Mucosa of descending colon (tissue), 3 donors: Measurements from ENCODE around the gene UNCX. TPM values are rescaled to one million over a fixed set of nuclear protein-coding genes. Genes with fewer than 3 reads are reported as not detected.

Experiments
- ATAC-seq: fragments of 200-7000 bp; cut with Tn5 transposase; one replicate; pipeline ENCODE4 v1.9.1; 2020; ENCODE audit warnings: mild to moderate bottlenecking, moderate library complexity
- DNase-seq, 3 donors: peaks; one replicate each; pipeline ENCODE4 v3.0.0-alpha.2; 2020
- H3K36me3 ChIP-seq: fragments of 200-600 bp; one replicate; pipeline ENCODE4 v1.8.0; 2021; ENCODE audit warnings: low read depth, mild to moderate bottlenecking
- H3K4me1 ChIP-seq: fragments of 200-600 bp; one replicate; pipeline ENCODE4 v1.8.0; 2021; ENCODE audit warnings: low read depth, mild to moderate bottlenecking
- H3K4me3 ChIP-seq: fragments of 200-600 bp; one replicate; pipeline ENCODE4 v1.8.0; 2021; ENCODE audit warnings: mild to moderate bottlenecking
- H3K9me3 ChIP-seq: fragments of 200-600 bp; one replicate; pipeline ENCODE4 v1.8.0; 2021; ENCODE audit warnings: mild to moderate bottlenecking
- intact Hi-C, 2 donors: fragments of 100-400 bp; cut with DNase I in 1 of 2; cut with micrococcal nuclease in 1 of 2; formaldehyde crosslinking; loops; one replicate each; pipeline versions ENCODE4 v1.11.0 to v1.11.1; 2022; cut with DNase I, micrococcal nuclease
- total RNA-seq, 3 donors: library from RNA; stranded (reverse); fragmentation: NEBNext Ultra II Directional in 2 of 3; extraction: Animal tissue kit (Norgen Biotek cat#: 25700) in 2 of 3; gene quantifications; one replicate each; pipeline versions ENCODE4 v1.2.1 to v1.2.4, GENCODE V29; 2021 to 2023
- TF ChIP-seq, protein P1 (sequence below): fragments of 200-600 bp; IDR thresholded peaks from one replicate; pipeline ENCODE4 v1.8.0; 2022; ENCODE audit warnings: antibody characterized with exemption, mild to moderate bottlenecking
- donor health status: DM: no; HTN: no; CAD: no; lungs with moderate emphysema.
- donor health status: DM: no; HTN: no; CAD: no.
- donor health status: DM: no; HTN: yes; CAD: no.

UNCX gene
- total RNA-seq, 3 donors from 2014 or later: not detected

DNA sequence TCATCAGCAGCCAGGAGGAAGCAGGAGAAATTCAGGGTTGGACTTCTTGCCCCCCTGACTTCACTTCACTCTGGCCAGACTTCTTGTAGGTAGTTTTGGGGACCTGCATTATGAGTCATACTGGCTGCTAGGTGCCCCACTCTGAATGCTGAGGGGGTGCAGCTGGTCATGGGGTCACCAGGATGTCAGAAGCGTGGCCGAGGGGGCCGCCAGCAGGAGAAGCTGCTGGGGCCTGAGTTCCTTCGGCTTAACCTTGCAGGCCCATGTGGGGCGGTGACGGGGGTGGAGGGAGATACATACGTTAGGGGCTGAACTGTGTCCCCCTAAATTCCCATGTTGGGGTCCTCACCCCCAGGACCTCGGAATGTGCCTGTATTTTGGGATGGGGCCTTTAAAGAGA lies 18.2 kb downstream of the UNCX start:
- Histone ChIP-seq H3K9me3 (no peaks in the 10 kb centered on the region), H3K36me3 (no peaks in the 10 kb centered on the region), H3K4me3 (no peak overlapping the region), H3K4me1 (no peaks in the 10 kb centered on the region)
- TF ChIP-seq, protein P1, sequence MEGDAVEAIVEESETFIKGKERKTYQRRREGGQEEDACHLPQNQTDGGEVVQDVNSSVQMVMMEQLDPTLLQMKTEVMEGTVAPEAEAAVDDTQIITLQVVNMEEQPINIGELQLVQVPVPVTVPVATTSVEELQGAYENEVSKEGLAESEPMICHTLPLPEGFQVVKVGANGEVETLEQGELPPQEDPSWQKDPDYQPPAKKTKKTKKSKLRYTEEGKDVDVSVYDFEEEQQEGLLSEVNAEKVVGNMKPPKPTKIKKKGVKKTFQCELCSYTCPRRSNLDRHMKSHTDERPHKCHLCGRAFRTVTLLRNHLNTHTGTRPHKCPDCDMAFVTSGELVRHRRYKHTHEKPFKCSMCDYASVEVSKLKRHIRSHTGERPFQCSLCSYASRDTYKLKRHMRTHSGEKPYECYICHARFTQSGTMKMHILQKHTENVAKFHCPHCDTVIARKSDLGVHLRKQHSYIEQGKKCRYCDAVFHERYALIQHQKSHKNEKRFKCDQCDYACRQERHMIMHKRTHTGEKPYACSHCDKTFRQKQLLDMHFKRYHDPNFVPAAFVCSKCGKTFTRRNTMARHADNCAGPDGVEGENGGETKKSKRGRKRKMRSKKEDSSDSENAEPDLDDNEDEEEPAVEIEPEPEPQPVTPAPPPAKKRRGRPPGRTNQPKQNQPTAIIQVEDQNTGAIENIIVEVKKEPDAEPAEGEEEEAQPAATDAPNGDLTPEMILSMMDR: no peak
- ATAC-seq (no peak), DNase-seq (peak in 1 of 3 donors; percentile 19)
- intact Hi-C loops: no loop called here

DNA sequence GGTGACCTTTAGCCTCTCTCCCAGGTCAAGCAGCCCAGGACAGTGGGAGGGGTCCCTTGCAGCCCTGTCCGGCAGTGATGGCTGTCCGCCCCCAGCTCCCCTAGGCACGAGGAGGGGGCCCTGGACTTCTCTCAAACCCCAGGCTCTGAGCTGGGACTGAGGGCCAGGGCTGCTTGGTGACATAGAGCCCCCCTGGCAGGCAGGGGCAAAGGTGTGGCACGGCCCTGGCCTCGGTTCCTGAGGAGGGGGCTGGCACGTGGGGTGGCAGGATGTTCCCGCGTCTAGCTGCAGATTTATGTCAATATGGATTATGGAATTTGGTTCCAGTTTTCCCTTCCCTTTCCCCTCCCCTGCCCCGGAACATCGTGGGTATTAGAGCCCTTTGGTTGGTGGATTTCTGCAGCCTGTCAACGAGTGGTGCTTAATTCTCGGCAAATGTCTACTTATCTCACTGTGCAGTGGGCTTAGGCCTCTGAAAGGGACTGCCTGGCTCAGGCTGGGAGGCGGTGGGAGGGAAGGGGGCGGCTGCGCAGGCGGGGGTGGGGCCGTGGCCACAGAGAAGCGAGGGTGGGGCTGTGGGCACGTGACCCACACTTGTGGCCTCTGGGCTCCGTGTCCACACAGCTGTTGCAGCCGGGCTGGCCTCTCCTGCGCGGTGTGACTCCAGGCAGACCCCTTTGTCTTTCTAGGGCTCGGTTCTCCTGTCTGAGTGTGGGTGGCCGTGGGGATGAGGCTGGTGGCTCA lies 19.3 kb downstream of the UNCX start:
- TF ChIP-seq, protein P1: no peak
- DNase-seq (peak in 1 of 3 donors; percentile 44), ATAC-seq (peak; percentile 39)
- Histone ChIP-seq H3K9me3 (no peaks in the 10 kb centered on the region), H3K4me1 (no peaks in the 10 kb centered on the region), H3K36me3 (no peaks in the 10 kb centered on the region), H3K4me3 (no peak overlapping the region)
- intact Hi-C loops: no loop called here

DNA sequence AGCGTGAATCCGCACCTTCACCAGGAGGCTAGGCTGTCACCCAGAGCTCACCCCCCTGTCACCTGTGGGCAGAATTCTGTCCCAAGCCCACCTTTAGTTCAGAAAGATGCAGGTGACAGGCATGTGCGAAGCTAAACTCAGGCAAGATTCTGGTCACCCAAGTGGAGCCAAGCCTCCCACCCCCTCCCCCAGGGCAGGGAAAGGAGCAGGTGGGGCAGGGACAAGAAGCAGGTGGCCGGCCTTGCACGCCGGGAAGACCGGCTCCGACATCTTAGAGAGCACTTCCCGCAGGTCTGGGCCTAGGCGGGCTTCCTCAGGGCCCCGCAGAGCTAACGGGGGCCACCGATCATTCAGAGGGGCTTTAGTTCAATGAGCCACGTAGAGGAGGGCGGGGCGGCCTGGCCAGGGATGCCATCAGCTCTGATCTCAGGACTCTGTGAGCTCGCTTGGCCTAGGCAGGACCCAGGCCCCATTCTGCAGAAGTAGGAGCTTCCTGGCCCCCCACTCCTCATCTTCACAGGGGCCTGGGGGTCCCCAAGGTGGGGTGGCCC lies 19.9 kb downstream of the UNCX start:
- intact Hi-C loops: no loop called here
- Histone ChIP-seq H3K4me1 (no peaks in the 10 kb centered on the region), H3K36me3 (no peaks in the 10 kb centered on the region), H3K4me3 (no peak overlapping the region), H3K9me3 (no peaks in the 10 kb centered on the region)
- ATAC-seq (no peak), DNase-seq (peak in 1 of 3 donors; percentile 11)
- TF ChIP-seq, protein P1: no peak

DNA sequence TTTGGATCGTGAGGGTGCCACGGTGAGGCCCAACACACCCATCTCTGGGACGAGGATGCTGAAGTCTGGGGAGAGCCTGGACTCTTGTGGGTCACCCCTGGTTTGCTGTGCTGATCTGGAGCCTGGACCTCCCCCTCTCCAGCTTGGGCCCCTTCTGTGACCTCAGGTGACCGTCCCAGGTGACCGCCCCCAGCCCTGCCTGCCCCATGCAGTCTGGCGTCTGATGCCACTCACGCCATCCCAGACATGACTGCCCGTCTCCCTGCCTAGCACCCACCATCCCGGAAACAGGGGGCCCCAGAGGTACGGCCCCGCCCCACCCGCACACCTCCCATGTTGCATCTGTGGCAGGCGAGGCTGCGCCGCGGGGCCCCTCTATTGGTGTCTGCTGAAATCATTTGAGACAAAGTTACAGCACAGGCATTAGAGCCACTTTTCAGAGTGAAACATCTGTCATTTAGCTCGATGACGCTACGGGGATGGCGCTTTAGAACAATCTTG lies 21.1 kb downstream of the UNCX start:
- Histone ChIP-seq H3K36me3 (no peaks in the 10 kb centered on the region), H3K4me1 (no peaks in the 10 kb centered on the region), H3K9me3 (no peaks in the 10 kb centered on the region), H3K4me3 (no peak overlapping the region)
- ATAC-seq (no peak), DNase-seq (peak in 1 of 3 donors; percentile 42)
- TF ChIP-seq, protein P1: no peak
- intact Hi-C loops: no loop called here

DNA sequence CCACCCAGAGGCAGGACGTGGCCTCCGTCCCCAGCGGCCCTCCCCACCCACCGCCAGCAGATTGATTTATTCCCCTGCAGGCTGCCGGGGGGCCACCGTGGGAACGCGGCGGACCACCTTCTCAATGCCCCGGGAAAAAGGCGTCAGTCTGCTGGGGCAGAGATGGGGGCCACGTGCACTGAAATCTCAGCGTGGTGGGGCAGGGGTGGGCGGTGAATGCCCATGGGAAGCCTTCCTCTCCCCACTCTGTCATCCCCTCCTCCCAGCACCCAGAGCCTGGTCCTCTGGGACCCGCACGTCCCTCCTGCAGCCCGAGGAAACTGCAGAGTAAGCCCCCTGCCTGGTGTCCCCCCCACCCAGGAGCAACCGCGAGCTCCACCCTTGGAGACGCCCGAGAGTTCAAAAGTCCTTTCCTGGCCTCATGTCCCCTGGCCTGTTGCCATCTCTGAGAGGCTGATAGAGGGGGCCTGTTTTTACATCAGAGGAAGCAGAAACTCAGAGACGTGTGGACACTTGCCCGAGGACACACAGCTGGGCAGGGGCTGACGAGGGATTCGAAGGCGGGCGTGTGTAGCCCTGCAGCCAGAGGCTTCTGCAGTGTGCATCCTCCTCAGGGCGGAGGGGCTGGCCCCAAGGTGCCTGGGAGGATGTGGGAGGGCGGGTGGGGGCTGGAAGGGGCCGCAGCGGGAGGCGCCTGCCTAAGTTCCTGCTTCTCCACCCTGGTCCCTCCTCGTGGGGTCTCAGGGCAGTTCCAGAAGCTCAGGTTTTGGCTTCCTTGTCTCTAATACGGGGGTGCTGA lies 21.8 kb downstream of the UNCX start:
- peak; percentile 16 for ATAC-seq
- Histone ChIP-seq H3K9me3 (no peaks in the 10 kb centered on the region), H3K4me1 (no peaks in the 10 kb centered on the region), H3K36me3 (no peaks in the 10 kb centered on the region), H3K4me3 (no peak overlapping the region)
- intact Hi-C loops: no loop called here
- DNase-seq: peak in 1 of 3 donors; percentile 22
- TF ChIP-seq, protein P1: no peak
